ENCODE results near the gene MAML3.
A peak's percentile ranks its signal among the peaks of the same experiment; 100 is the strongest.

Gene MAML3

GRCh38 chr4:140154572-140154891 lies 548 bp upstream of the MAML3 start:
- no peak for DNase-seq

- no peak for DNase-seq
Observed at GRCh38 chr4:140153419-140153717, 616 bp downstream of the MAML3 start.

- peak; percentile 54 for DNase-seq
Observed at GRCh38 chr4:140152751-140153418, 1.1 kb downstream of the MAML3 start.

DNA sequence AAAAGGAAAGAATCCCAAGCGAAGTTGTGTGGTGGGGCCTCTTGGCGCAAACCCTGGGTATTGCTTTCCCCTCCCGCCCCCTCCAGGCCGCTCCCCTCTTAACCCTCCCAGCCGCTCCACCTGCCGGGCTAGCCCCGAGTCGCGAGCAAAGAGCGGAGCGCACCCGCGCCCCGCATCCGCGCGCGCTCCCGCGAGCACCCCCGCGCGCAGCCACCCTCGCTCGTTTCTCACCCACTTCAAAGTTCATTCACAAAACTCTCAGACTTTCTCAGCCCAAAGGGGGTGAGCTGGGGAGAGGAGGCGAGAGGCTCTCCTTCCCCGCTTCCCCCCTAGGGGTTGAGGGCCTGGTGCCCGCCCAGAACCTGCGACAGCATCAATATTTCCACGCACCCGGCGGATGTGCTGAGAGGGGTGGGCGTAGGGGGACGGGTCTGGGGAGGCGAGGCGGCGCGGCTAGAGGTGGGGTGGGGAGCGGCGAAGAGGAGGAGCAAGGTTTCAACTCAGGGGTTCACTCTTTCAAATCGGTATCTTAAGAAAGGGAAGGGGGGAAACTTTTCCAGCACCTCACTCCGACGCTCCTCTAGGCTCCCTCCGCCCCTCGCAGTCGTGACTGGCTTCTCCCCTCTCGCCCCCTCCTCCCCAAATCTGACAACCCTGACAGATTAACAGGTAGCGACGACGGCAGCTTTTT lies 1.8 kb downstream of the MAML3 start:
- no peak for DNase-seq

GRCh38 chr4:140151699-140152012 lies 2.3 kb downstream of the MAML3 start:
- peak; percentile 88 for DNase-seq

- peak; percentile 96 for DNase-seq
Observed at GRCh38 chr4:140150886-140151698, 2.9 kb downstream of the MAML3 start.

- DNase-seq, result no peak
Observed at GRCh38 chr4:140150636-140150885, 3.4 kb downstream of the MAML3 start.

GRCh38 chr4:140149846-140150635 lies 3.9 kb downstream of the MAML3 start:
- peak; percentile 53 for DNase-seq

GRCh38 chr4:140144050-140144449 lies 9.9 kb downstream of the MAML3 start:
- DNase-seq, result no peak

DNA sequence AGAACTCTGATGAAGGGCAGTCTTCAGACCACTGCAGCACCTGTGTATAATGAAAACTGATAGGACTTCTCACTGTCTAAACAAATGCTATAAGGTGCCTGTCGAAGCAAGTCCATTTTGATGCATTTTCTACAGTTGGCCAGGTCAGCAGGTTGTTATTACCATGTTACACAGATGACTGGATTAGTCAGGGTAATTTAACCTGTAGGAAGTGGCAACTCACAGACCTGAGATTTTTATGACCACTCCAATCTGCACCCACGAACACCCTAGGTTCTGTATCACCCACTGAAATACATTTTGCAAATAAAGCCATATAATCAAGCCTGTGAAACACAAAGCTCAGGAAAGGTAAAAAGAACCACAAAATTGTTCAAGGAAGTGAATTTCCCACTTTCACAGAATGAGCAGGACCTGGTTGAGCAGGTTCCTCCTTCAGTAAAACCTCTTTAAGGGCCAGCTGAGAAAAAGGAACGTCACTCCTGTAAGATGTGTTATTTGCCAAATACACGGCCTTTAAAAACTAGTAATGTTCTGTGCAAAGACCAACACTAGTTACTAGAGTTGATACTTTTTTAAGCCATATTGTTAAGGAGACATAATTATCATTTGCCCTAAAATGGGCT lies 12.7 kb downstream of the MAML3 start:
- no peak for DNase-seq

DNA sequence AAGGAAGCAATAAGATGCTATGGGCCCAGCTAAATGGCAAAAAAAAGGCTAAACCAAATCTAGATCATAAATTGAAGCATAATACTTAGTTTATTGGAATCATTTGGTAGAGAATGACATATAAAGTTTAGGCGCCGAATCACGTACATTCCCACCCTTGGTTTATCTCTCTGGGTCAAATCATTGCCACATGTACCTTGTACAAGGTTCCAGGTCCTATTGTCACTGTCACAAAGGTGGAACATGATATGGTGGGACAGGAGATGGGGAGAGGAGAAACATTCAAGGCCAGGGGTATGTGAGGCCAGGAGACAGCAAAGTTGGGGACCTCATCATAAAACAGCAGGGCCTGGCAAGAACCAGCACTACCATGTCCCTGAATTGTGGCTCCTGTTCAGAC lies 13.4 kb downstream of the MAML3 start:
- no peak for DNase-seq

GRCh38 chr4:140138428-140138827 lies 15.6 kb downstream of the MAML3 start:
- no peak for DNase-seq

DNA sequence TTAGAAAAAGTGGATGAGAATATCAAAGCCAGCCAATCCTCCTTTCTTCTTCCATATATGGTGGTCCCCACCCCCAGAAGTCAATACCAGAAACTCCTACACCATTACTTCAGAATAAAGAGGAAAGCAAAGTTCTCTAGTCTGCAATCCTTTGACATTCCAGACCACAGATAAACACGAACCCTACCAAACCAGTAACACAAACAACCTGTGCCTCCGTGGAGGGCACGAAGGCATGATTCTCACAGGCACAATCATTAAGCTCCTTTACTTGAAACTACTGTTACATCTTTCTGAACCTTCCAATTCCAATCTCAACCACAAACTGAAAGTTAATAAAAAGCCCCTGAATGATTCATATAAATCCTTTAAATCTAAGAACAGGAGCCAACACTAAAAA lies 16.3 kb downstream of the MAML3 start:
- DNase-seq, result peak; percentile 38

- DNase-seq, result peak; percentile 76
Observed at GRCh38 chr4:140136509-140136908, 17.5 kb downstream of the MAML3 start.

DNA sequence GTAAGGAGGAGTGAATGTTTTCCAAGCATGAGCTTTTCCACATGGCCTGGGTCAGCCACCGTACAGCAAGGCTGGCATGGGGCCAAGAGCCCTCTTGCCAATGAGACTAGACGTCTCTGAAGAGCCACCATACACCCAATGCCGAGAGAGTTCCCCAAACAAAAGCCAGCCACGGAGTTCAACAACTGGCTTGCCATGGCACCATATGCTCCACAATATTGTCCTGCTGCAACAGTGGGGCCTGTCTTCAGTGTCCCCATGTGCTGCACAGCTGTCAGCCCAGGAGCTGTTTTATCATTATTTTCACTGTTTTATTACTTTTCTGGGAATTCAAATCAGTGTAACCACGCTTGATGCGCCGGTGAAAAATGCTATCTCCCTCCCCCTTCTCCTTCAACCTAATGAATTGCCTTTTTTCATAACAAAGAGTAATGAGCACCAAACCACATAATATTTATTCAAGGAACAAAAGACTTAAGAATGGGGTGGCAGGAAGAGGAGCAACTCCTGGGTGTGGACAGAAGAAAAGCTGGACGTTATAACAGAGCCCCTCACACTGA lies 18.4 kb downstream of the MAML3 start:
- DNase-seq, result peak; percentile 65

DNA sequence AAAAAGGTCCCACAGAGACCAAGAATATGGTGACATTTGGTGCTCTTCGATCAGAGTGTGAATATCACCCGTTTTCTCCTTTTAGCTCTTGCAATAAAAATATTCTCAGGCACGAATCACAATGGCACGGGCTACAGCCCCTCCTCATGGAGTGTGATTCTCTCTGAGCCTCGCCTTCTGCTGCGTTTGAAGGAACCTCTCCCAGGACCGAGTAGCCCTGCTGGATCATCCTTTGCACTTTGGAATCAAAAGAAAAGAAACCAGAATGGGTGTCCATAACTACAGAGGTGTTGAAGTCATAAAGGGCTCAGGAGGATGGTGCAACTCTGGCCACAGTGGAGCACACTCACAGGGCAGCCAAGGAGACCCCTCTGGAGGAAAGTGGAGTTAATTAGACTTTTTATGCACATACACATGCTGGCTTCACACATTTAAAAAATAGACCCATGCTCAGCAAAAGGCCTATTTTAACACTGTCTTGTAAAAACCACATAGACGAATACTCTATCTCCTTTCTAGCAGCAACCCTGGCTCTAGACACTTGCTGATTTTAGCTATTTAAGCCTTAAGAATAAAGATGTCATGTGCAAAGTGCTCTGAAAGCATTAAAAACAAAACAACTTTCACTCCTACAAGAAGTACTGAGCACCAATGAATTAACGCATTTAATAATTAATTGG lies 19.1 kb downstream of the MAML3 start:
- DNase-seq, result no peak

- DNase-seq, result no peak
Observed at GRCh38 chr4:140133576-140133975, 20.4 kb downstream of the MAML3 start.

DNA sequence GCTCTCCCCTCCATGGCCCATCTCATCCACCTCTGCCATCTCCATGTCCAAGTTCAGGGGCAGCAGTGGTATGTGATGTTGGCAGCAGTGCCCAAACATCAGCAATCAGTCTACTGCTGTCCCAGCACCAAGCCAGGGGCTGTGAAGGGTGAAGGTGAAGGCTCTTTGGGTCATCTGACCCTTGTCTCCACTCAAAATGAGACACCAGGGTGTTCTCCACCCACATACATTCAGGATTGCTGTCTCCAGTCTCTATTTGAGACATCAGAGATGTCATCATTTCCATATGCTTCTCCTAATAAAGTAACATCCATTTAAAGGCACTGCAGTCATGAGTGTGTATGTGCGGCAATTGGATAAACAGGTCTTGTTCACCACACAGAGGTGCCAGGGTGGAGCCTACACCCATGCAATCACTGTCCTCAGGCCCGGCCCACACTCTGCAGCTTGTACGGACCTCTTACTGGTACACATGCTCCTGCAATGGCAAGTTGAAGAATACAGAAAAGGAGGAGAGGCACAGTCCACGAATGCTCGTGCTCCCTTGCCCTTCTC lies 22.2 kb downstream of the MAML3 start:
- DNase-seq, result no peak

GRCh38 chr4:140130677-140131076 lies 23.3 kb downstream of the MAML3 start:
- DNase-seq, result peak; percentile 67

DNA sequence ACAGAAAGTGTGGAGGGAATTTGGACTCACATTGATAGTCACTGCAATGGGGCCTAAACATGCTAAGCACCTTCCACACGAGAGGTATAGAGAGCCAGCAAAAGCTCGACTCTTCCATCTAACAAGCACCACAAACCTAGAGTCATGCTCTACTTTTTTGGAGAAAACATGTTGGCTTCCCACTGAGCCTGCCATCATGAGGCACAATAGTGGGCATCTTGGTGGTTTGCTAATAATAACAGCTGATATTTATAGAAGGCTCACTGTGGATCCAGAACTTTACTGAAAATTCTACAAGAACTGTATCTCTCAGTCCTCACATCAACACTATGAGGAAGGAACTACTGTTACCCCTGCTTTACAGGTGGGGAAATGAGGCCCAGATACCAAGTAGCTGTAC lies 26.6 kb downstream of the MAML3 start:
- no peak for DNase-seq

- no peak for DNase-seq
Observed at GRCh38 chr4:140126261-140126660, 27.7 kb downstream of the MAML3 start.

- DNase-seq, result no peak
Observed at GRCh38 chr4:140125374-140125773, 28.6 kb downstream of the MAML3 start.

All from fibroblast of skin of right biceps (primary cell).